Activated naive CD4-positive, alpha-beta T cell treated with anti-CD3 and anti-CD28 coated beads, Interleukin-2, amount 10 ng/mL, durations not matched to agents 7 days and 5 days (primary cell): ENCODE data around the gene DVL2.

Experiments
- CTCF ChIA-PET: fragments of 350-600 bp; sonication (Branson Sonifier 250); formaldehyde crosslinking; loops from one replicate; lab custom pipeline; 2021; ENCODE audit warnings: antibody characterized with exemption; lab: Charles Lee
- DNase-seq: peaks from one replicate; pipeline ENCODE4 v3.0.0-alpha.2; 2020
- H3K27ac Mint-ChIP-seq: one replicate; pipeline ENCODE4 v1.8.0; 2021; ENCODE audit warnings: mild to moderate bottlenecking, moderate library complexity, mixed read lengths
- H3K27me3 Mint-ChIP-seq: one replicate; pipeline ENCODE4 v1.8.0; 2021; ENCODE audit warnings: mild to moderate bottlenecking, mixed read lengths
- H3K36me3 Mint-ChIP-seq: one replicate; pipeline ENCODE4 v1.8.0; 2021; ENCODE audit warnings: mixed read lengths
- H3K4me1 Mint-ChIP-seq: one replicate; pipeline ENCODE4 v1.8.0; 2021; ENCODE audit warnings: mixed read lengths
- H3K4me3 Mint-ChIP-seq: one replicate; pipeline ENCODE4 v1.8.0; 2021; ENCODE audit warnings: mild to moderate bottlenecking, moderate library complexity, mixed read lengths
- H3K9me3 Mint-ChIP-seq: one replicate; pipeline ENCODE4 v1.8.0; 2021; ENCODE audit warnings: mixed read lengths

The DVL2 gene

GRCh38 chr17:7234083-7234951 lies at the start of gene DVL2:
DVL2 (minus strand) TSS chr17:7234517; CDS start chr17:7234262, 255 bp downstream.
- no peaks in the 10 kb centered on the region for H3K9me3 Mint-ChIP-seq
- H3K4me3 Mint-ChIP-seq: peak within 1 kb of the TSS; percentile 98
- peaks cover 56% of the 10 kb centered on the region for H3K36me3 Mint-ChIP-seq
- peak within 1 kb of the TSS; percentile 88 for H3K27ac Mint-ChIP-seq
- H3K27me3 Mint-ChIP-seq: no peaks in the 10 kb centered on the region
- CTCF ChIA-PET: interaction anchor here (1.0 to 1.1 kb wide), 2 partner anchors 20 to 62 kb away, joined by 3 to 4 read pairs; no protein-coding TSS in a partner anchor
- DNase-seq: peak; percentile 96
- H3K4me1 Mint-ChIP-seq: peaks cover 51% of the 10 kb centered on the region

DNA sequence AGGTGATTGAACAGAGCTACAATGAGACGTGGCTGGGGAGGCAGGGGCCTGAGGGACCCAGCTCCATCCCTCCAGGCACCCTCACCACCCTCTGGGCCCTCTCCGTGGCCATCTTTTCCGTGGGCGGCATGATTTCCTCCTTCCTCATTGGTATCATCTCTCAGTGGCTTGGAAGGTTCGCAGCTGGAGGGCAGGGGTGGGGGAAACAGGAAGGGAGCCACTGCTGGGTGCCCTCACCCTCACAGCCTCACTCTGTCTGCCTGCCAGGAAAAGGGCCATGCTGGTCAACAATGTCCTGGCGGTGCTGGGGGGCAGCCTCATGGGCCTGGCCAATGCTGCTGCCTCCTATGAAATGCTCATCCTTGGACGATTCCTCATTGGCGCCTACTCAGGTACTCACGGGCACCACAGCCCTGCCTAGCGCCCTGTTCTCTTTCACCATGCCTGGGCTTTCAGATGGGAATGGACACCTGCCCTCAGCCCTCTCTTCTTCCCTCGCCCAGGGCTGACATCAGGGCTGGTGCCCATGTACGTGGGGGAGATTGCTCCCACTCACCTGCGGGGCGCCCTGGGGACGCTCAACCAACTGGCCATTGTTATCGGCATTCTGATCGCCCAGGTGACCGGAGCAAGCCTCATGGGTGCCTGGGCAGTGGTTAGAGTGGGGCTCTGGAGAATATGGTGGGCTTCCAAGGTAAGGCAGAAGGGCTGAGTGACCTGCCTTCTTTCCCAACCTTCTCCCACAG lies 49.3 kb upstream of the DVL2 start:
- Mint-ChIP-seq H3K4me3 (no peak overlapping the region), H3K36me3 (no peaks in the 10 kb centered on the region), H3K27ac (no peak overlapping the region), H3K4me1 (peaks cover 28% of the 10 kb centered on the region), H3K27me3 (peaks cover 89% of the 10 kb centered on the region), H3K9me3 (no peaks in the 10 kb centered on the region)
- CTCF ChIA-PET: interaction anchor here (10.4 kb wide), 1 partner anchor 14 kb away, joined by 78 read pairs; no protein-coding TSS in a partner anchor
- DNase-seq: no peak

- peaks cover 81% of the 10 kb centered on the region for H3K27me3 Mint-ChIP-seq
- peaks cover 28% of the 10 kb centered on the region for H3K4me1 Mint-ChIP-seq
- no peak for DNase-seq
- H3K4me3 Mint-ChIP-seq: peak overlapping the region; percentile 3
- no peaks in the 10 kb centered on the region for H3K36me3 Mint-ChIP-seq
- CTCF ChIA-PET: interaction anchor here (1.2 to 10.4 kb wide), 2 partner anchors 15 to 278 kb away, joined by 4 to 78 read pairs; partner anchors contain the start of gene SENP3
- H3K27ac Mint-ChIP-seq: no peak overlapping the region
- H3K9me3 Mint-ChIP-seq: no peaks in the 10 kb centered on the region
Measured at GRCh38 chr17:7282752-7283321, 48.5 kb upstream of the DVL2 start.

DNA sequence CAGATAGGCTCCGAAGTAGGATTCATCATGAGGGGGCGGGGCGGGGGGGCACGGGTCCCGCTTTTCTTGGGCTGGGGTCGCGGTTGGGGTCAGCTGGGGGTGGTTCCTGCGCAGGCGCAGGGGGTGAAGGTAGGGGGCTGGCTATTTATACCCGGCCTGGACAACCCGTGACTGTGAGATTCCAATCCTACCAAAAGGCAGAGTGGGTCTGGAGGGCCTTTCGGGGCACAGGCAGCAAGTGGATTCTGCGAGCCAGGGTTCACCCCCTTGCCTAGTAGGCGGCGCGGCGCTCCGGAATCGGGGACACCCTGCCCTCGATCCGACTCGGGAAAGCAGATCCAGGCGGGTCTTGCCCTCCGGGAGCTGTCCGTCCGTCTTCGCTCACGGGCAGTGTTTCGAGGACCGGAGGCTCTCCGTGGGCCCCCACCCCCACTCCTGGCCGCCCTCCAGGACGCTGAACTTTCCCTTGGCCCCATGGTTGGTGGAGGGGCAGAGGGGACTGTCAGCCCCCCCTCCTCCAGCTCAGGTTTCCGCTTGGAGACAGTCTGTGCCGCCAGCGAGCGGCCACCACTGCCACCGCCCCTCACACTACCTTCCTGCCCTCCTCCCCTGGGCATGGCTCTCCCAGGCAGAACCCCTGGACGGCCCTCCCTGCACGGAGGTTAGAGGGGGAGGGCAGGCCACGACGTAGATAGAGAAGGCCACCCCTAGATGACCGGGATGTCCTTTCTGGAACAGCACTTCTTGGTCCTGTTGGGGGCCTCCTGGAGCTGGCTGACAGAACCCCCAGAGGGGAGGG lies 47.8 kb upstream of the DVL2 start:
- peaks cover 28% of the 10 kb centered on the region for H3K4me1 Mint-ChIP-seq
- H3K4me3 Mint-ChIP-seq: peak overlapping the region; percentile 71
- H3K27ac Mint-ChIP-seq: no peak overlapping the region
- H3K27me3 Mint-ChIP-seq: peaks cover 74% of the 10 kb centered on the region
- no peaks in the 10 kb centered on the region for H3K36me3 Mint-ChIP-seq
- DNase-seq: no peak
- CTCF ChIA-PET: interaction anchor here (0.6 to 10.4 kb wide), 5 partner anchors 10 to 279 kb away, joined by 3 to 78 read pairs (median 4); partner anchors contain the start of gene SENP3
- no peaks in the 10 kb centered on the region for H3K9me3 Mint-ChIP-seq

GRCh38 chr17:7281074-7281952 lies 47.0 kb upstream of the DVL2 start, which contains the start of gene SLC2A4:
SLC2A4 (plus strand) TSS chr17:7281718; CDS start chr17:7281935, 217 bp downstream.
- H3K27ac Mint-ChIP-seq: peak within 1 kb of the TSS; percentile 45
- H3K27me3 Mint-ChIP-seq: peaks cover 65% of the 10 kb centered on the region
- DNase-seq: peak; percentile 90
- peaks cover 28% of the 10 kb centered on the region for H3K4me1 Mint-ChIP-seq
- H3K4me3 Mint-ChIP-seq: peak within 1 kb of the TSS; percentile 71
- H3K36me3 Mint-ChIP-seq: no peaks in the 10 kb centered on the region
- no peaks in the 10 kb centered on the region for H3K9me3 Mint-ChIP-seq
- CTCF ChIA-PET: interaction anchor here (0.6 to 10.4 kb wide), 6 partner anchors 9 to 280 kb away, joined by 3 to 78 read pairs (median 4); partner anchors contain the start of gene SENP3

- peak; percentile 89 for DNase-seq
- CTCF ChIA-PET: interaction anchor here (0.8 to 10.4 kb wide), 5 partner anchors 12 to 280 kb away, joined by 3 to 78 read pairs (median 4); partner anchors contain the start of gene ACAP1
- Mint-ChIP-seq H3K27me3 (peaks cover 61% of the 10 kb centered on the region), H3K4me1 (peaks cover 28% of the 10 kb centered on the region), H3K36me3 (no peaks in the 10 kb centered on the region), H3K4me3 (peak overlapping the region; percentile 71), H3K9me3 (no peaks in the 10 kb centered on the region), H3K27ac (peak overlapping the region; percentile 45)
Measured at GRCh38 chr17:7280519-7281073, 46.3 kb upstream of the DVL2 start.

DNA sequence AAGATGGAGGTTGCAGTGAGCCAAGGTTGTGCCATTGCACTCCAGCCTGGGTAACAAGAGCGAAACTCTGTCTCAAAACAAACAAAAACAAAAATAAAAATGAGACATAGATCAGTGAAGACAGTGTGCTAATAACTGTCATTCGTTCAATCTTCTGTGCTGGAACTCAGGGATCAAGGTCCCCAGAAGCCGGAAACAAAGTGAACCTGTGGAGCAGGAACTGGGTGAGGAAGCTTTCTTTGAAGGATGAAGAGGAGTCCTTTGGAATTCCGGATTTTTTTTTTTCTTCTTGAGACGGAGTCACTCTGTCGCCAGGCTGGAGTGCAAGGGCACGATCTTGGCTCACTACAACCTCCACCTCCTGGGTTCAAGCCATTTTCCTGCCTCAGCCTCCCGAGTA lies 45.1 kb upstream of the DVL2 start:
- H3K4me1 Mint-ChIP-seq: peaks cover 28% of the 10 kb centered on the region
- no peaks in the 10 kb centered on the region for H3K9me3 Mint-ChIP-seq
- no peak for DNase-seq
- peaks cover 52% of the 10 kb centered on the region for H3K27me3 Mint-ChIP-seq
- no peak overlapping the region for H3K4me3 Mint-ChIP-seq
- CTCF ChIA-PET: interaction anchor here (0.7 to 10.4 kb wide), 4 partner anchors 10 to 124 kb away, joined by 3 to 78 read pairs (median 4); no protein-coding TSS in a partner anchor
- H3K36me3 Mint-ChIP-seq: no peaks in the 10 kb centered on the region
- H3K27ac Mint-ChIP-seq: no peak overlapping the region

DNA sequence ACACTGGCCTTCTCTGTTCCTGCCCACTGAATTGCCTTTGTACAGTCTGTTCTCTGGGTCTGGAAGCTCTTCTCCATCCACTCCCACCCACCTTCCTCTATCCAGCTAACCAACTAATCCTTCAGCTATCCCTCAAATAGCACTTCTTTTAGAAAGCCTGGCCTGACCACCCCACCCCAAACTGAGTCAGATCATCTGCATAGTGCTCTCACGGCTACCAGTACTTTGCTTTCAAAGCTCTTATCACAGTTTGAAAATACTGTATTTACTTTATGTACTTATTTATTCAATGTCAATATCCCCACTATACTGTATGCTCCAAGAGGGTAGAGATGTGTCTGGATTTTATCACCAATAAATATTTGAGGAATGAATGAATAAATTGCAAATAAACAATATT lies 32.5 kb upstream of the DVL2 start:
- H3K9me3 Mint-ChIP-seq: no peaks in the 10 kb centered on the region
- peaks cover 24% of the 10 kb centered on the region for H3K4me1 Mint-ChIP-seq
- CTCF ChIA-PET: interaction anchor here (1.4 kb wide), 1 partner anchor 30 kb away, joined by 3 read pairs; no protein-coding TSS in a partner anchor
- DNase-seq: no peak
- no peak overlapping the region for H3K4me3 Mint-ChIP-seq
- no peak overlapping the region for H3K27ac Mint-ChIP-seq
- peaks cover 3% of the 10 kb centered on the region for H3K36me3 Mint-ChIP-seq
- peaks cover 78% of the 10 kb centered on the region for H3K27me3 Mint-ChIP-seq

- Mint-ChIP-seq H3K9me3 (no peaks in the 10 kb centered on the region), H3K4me3 (no peak overlapping the region), H3K27ac (no peak overlapping the region), H3K27me3 (peaks cover 80% of the 10 kb centered on the region), H3K36me3 (peaks cover 3% of the 10 kb centered on the region), H3K4me1 (peaks cover 33% of the 10 kb centered on the region)
- no peak for DNase-seq
- CTCF ChIA-PET: interaction anchor here (0.6 to 0.8 kb wide), 2 partner anchors 218 to 239 kb away, joined by 3 read pairs; no protein-coding TSS in a partner anchor
Measured at GRCh38 chr17:7263801-7264078, 29.4 kb upstream of the DVL2 start.

DNA sequence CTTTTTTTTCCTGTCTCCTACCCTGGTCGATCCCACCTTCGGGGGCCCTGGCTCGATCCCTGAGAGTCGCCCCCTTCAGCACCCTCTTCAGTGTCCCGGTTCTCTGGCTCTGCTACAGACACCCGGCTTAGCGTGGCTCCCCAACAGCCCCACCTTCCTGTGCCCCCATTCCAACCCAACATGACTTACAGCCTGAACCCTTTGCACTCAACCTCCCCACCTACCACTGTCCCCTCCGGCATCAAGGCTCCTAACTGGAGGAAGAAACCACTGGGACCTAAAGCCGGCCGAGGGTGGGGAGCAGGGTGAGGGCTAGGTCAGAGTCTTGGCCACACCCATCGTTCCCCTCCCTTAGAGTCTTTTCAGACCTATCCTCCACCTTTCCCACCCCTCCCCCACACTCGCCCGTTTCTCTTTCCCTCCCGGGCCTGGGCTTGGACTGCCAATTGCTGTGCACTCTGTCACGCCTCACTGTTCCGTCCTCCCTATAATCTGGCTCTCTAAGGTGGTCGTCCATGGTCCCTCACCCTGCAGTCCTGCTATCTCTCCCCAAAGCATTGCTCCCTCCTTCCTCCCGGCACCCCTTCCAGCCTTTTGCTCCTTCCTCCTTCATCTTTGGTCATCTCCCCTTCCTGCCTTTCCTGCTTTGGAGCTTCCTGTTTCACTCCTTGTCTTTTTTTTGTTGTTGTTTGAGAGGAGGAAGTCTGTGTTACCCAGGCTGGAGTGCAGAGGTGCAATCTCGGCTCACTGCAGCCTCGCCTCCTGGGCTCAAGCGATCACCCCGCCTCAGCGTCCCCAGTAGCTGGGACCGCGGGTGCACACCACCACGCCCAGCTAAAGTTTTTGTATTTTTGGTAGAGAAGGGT lies 28.9 kb upstream of the DVL2 start:
- peaks cover 76% of the 10 kb centered on the region for H3K27me3 Mint-ChIP-seq
- peak overlapping the region; percentile 19 for H3K4me3 Mint-ChIP-seq
- peak; percentile 54 for DNase-seq
- H3K4me1 Mint-ChIP-seq: peaks cover 33% of the 10 kb centered on the region
- H3K36me3 Mint-ChIP-seq: peaks cover 3% of the 10 kb centered on the region
- CTCF ChIA-PET: interaction anchor here (0.6 to 0.8 kb wide), 2 partner anchors 218 to 240 kb away, joined by 3 read pairs; no protein-coding TSS in a partner anchor
- peak overlapping the region; percentile 24 for H3K27ac Mint-ChIP-seq
- no peaks in the 10 kb centered on the region for H3K9me3 Mint-ChIP-seq

DNA sequence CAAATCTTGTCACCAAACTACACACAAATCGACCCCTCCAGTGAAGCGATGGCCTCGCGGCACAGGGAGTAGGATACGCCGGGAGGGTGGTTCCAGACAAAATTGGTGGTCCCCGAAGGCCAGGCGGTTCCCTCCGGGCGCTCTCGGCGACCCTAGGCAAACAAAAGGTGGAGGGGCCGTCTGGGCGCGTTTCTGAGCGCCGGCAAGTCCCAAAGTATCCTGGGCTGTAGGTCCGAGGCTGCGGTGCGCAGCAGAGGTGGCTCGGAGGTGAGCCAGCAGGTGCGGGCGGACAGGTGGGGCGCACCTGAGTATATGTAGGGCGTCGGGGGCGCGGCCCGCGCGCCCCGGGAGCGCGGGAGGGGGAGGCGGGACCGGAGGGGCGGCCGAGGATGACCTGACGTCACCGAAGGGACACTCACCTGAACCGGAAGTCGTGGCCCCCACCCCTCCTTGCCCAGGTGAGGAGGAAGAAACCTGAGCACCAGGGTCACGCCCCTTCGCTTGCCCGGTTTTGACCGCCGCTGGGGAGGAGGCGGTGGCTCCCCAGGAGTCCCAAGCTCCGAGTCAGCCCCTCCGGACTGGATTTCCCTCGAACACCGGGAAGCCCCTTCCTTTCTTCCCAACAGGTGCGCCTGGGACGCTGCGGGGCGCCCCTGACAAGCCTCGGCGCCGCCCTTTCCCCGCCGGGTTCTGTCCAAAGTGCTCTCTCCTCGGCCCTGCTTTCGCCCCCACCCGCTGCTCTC lies 28.0 kb upstream of the DVL2 start, which contains the start of gene CLDN7:
Gene CLDN7, minus strand, starts transcription at position 287 of the 743 bp plus-strand sequence. CDS start 435 bp downstream, outside the sequence.
- H3K4me1 Mint-ChIP-seq: peaks cover 33% of the 10 kb centered on the region
- peaks cover 3% of the 10 kb centered on the region for H3K36me3 Mint-ChIP-seq
- H3K27ac Mint-ChIP-seq: peak within 1 kb of the TSS; percentile 65
- CTCF ChIA-PET: no interaction called here
- DNase-seq: peak; percentile 37
- peaks cover 69% of the 10 kb centered on the region for H3K27me3 Mint-ChIP-seq
- peak within 1 kb of the TSS; percentile 57 for H3K4me3 Mint-ChIP-seq
- no peaks in the 10 kb centered on the region for H3K9me3 Mint-ChIP-seq
